GM12891 (cell line): ENCODE data around the gene EDARADD.

Experiments
- DNase-seq: peaks from one replicate; pipeline ENCODE4 v3.0.0; 2011; ENCODE audit warnings: low spot score; ENCODE audit not compliant: insufficient read length
- FAIRE-seq: peaks from 2 replicates; lab custom pipeline; 2011; peaks lifted over from hg19 to GRCh38; lab: Jason Lieb, UNC
- PAX5 ChIP-seq: IDR thresholded peaks from 2 replicates; pipeline ENCODE4 v1.6.1; 2011; ENCODE audit warnings: low read length, moderate library complexity, mild to moderate bottlenecking; ENCODE audit not compliant: insufficient read depth, severe bottlenecking
- POLR2A ChIP-seq: IDR thresholded peaks from 2 replicates; pipeline ENCODE4 v1.6.1; 2011; ENCODE audit warnings: low read depth, low read length, control low read depth
- POLR2AphosphoS5 ChIP-seq: IDR thresholded peaks from 2 replicates; pipeline ENCODE4 v1.6.1; 2011; ENCODE audit warnings: low read depth, low read length, control low read depth
- POU2F2 ChIP-seq: IDR thresholded peaks from 2 replicates; pipeline ENCODE4 v1.6.1; 2011; ENCODE audit warnings: low read depth, mild to moderate bottlenecking, control low read depth, low read length, moderate library complexity
- SPI1 ChIP-seq: IDR thresholded peaks from 2 replicates; pipeline ENCODE4 v1.6.1; 2011; ENCODE audit warnings: low read depth, low read length, control low read depth
- TAF1 ChIP-seq: IDR thresholded peaks from 2 replicates; pipeline ENCODE4 v1.6.1; 2011; ENCODE audit warnings: low read depth, low read length, control low read depth

Gene EDARADD

GRCh38 chr1:236522937-236523703 is 129.0 kb downstream of the EDARADD start:
- FAIRE-seq (no peak), DNase-seq (no peak)
- TF ChIP-seq TAF1 (no peak), SPI1 (no peak), PAX5 (no peak), POU2F2 (no peak), POLR2A (no peak), POLR2AphosphoS5 (no peak)

- TF ChIP-seq SPI1 (no peak), POU2F2 (no peak), TAF1 (no peak), PAX5 (no peak), POLR2A (no peak), POLR2AphosphoS5 (no peak)
- FAIRE-seq: peak; percentile 86
- DNase-seq: peak; percentile 78
Observed at GRCh38 chr1:236523704-236524141, 129.6 kb downstream of the EDARADD start, which contains the start of gene LGALS8. LGALS8 (plus strand) TSS chr1:236523982; CDS start chr1:236526071, 2,089 bp downstream.

- no peak for TF ChIP-seq PAX5
- peak; percentile 53; the same call in 1 of the 2 replicates for TF ChIP-seq TAF1
- peak; percentile 61 for TF ChIP-seq POLR2A
- no peak for TF ChIP-seq POU2F2
- DNase-seq: peak; percentile 53
- FAIRE-seq: peak; percentile 95
Observed at GRCh38 chr1:236524142-236524894, 130.2 kb downstream of the EDARADD start.

- DNase-seq: no peak
- no peak for FAIRE-seq
- TF ChIP-seq SPI1: peak; percentile 86
- no peak for TF ChIP-seq POU2F2
Observed at GRCh38 chr1:236524895-236525184, 130.8 kb downstream of the EDARADD start.

GRCh38 chr1:236526079-236526478 is 132.0 kb downstream of the EDARADD start:
- no peak for FAIRE-seq
- no peak for TF ChIP-seq SPI1
- no peak for TF ChIP-seq POLR2A
- TF ChIP-seq POLR2AphosphoS5: no peak
- no peak for TF ChIP-seq PAX5
- no peak for TF ChIP-seq TAF1
- no peak for TF ChIP-seq POU2F2

GRCh38 chr1:236530286-236530685 is 136.2 kb downstream of the EDARADD start:
- TF ChIP-seq POLR2AphosphoS5: no peak
- TF ChIP-seq PAX5: no peak
- no peak for TF ChIP-seq POLR2A
- no peak for TF ChIP-seq TAF1
- no peak for FAIRE-seq
- DNase-seq: no peak

More at GRCh38 chr1:236526079-236526478, 132.0 kb downstream of the EDARADD start:
- DNase-seq: no peak

GRCh38 chr1:236530959-236531358 is 136.9 kb downstream of the EDARADD start:
- DNase-seq: no peak
- FAIRE-seq: no peak
- TF ChIP-seq POLR2A: no peak
- no peak for TF ChIP-seq POU2F2
- TF ChIP-seq PAX5: no peak
- no peak for TF ChIP-seq SPI1
- no peak for TF ChIP-seq TAF1
- TF ChIP-seq POLR2AphosphoS5: no peak

- no peak for FAIRE-seq
Observed at GRCh38 chr1:236532850-236533249, 138.8 kb downstream of the EDARADD start.

GRCh38 chr1:236534151-236534651 is 140.1 kb downstream of the EDARADD start:
- no peak for FAIRE-seq
- TF ChIP-seq PAX5 (no peak), SPI1 (no peak), POLR2A (no peak), POLR2AphosphoS5 (no peak), POU2F2 (no peak), TAF1 (no peak)
- DNase-seq: no peak

More at GRCh38 chr1:236532850-236533249, 138.8 kb downstream of the EDARADD start:
- TF ChIP-seq TAF1: no peak
- TF ChIP-seq SPI1: no peak
- no peak for DNase-seq
